HCT116 (cell line): ENCODE results near the gene MISFA.
A peak's percentile ranks its signal among the peaks of the same experiment; 100 is the strongest.

ENCODE experiments used
- POLR2A ChIP-seq: IDR thresholded peaks from 2 replicates; pipeline ENCODE4 v1.7.0; 2011; ENCODE audit warnings: borderline replicate concordance; ENCODE audit not compliant: insufficient read depth, insufficient read length; ENCODE audit errors: extremely low read depth
- POLR2AphosphoS5 ChIP-seq: IDR thresholded peaks from 2 replicates; pipeline ENCODE4 v1.6.1; 2011; ENCODE audit warnings: mild to moderate bottlenecking, low read depth, low read length, moderate library complexity
- RAD21 ChIP-seq: IDR thresholded peaks from 2 replicates; pipeline ENCODE4 v1.6.1; 2012; ENCODE audit warnings: low read depth, mild to moderate bottlenecking
- TF ChIP-seq, protein P1 (sequence below), 3 experiments: fragments of 200-600 bp in 1 of 3; sonication (generic) in 1 of 3; IDR thresholded peaks in 2 of 3; conservative IDR thresholded peaks in 1 of 3; 2 replicates each; pipeline ENCODE4 v1.5.1; 2012 to 2017; ENCODE audit warnings: low read depth in 2 of 3, low read length in 2 of 3, antibody characterized with exemption in 1 of 3, borderline replicate concordance in 1 of 3, control low read depth in 1 of 3, mild to moderate bottlenecking in 1 of 3, mixed read lengths in 1 of 3, mixed run types in 1 of 3, moderate library complexity in 1 of 3; ENCODE audit not compliant: insufficient read depth in 1 of 3

DNA sequence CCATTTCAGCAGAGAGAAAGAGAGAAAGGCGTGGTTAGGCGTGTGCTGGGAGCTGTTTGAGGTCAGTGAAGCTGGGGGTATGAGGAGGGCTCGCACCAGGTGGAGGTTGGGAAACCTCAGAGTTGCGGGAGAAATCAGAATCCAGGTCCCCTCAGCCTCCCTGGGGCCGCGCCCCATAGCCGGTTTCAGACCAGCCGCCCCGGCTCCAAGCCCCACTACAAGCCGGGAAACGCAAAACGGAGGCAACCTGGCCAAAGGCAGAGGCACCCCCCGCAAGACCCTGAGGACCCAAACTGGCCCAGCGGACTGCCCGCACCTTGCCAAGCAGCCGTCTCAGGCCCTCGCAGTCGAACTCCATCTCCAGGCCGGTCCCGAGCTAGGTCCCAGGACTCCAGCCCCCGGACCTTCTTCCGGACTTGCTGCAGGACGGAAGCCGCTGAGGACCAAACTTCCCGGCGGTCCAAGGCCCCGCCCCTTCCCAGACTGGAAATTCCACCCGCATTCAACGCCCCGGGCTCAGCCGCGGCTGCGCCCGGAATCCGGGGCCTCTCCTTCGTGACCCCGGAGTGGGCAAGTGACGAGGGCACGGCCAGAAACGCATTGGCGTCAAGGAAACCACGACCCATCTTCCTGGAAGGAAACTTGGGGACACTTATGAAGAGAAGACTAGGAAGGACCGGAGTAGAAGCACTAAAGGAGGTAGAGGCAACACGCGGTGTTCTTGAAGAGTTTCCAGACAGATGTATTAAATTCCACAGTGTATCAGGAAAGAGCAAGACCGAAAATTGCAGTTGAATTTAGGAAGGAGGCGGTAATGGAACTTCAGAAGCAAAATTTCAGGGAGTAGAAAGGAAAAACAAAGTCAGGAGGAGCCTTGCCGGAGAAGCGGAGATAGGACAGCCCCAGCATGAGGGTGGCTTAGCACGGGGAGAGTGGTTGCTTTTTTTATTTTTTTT is 11.0 kb upstream of the MISFA start, which contains the start of gene UEVLD:
- TF ChIP-seq POLR2AphosphoS5 (peak; percentile 95), POLR2A (peak; percentile 79), RAD21 (peak; percentile 19; the same call in 1 of the 2 replicates)
- TF ChIP-seq, protein P1, sequence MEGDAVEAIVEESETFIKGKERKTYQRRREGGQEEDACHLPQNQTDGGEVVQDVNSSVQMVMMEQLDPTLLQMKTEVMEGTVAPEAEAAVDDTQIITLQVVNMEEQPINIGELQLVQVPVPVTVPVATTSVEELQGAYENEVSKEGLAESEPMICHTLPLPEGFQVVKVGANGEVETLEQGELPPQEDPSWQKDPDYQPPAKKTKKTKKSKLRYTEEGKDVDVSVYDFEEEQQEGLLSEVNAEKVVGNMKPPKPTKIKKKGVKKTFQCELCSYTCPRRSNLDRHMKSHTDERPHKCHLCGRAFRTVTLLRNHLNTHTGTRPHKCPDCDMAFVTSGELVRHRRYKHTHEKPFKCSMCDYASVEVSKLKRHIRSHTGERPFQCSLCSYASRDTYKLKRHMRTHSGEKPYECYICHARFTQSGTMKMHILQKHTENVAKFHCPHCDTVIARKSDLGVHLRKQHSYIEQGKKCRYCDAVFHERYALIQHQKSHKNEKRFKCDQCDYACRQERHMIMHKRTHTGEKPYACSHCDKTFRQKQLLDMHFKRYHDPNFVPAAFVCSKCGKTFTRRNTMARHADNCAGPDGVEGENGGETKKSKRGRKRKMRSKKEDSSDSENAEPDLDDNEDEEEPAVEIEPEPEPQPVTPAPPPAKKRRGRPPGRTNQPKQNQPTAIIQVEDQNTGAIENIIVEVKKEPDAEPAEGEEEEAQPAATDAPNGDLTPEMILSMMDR (IDR thresholded peaks at IDR 0.05 in 2 of 3, conservative IDR thresholded peaks at IDR 0.05 in 1 of 3; ENCODE audit: borderline replicate concordance in 1 of 3, insufficient read depth in 1 of 3, low read depth in 2 of 3, low read length in 2 of 3) = no peak
